Measurements from ENCODE around the gene CDK14. TPM values are rescaled to one million over a fixed set of nuclear protein-coding genes. Genes with fewer than 3 reads are reported as not detected.

CDK14 gene
- total RNA-seq (2014; rRNA removed; shearing (Covaris generic); ENCODE audit: low replicate concordance) = 7.5 and 13.2 TPM in 2 replicates

GRCh38 chr7:90595801-90596670 lies at the start of gene CDK14:
TSS of gene CDK14 (plus strand) at chr7:90596321. CDS start at chr7:90596628, 307 bp downstream.
- Histone ChIP-seq H3K27me3 (no peaks in the 10 kb centered on the region), H3K36me3 (no peaks in the 10 kb centered on the region), H3K9me3 (no peaks in the 10 kb centered on the region), H3K4me3 (peak within 1 kb of the TSS; percentile 68)
- peak; percentile 75 for DNase-seq

- Histone ChIP-seq H3K4me3 (no peak overlapping the region), H3K27me3 (no peaks in the 10 kb centered on the region), H3K36me3 (no peaks in the 10 kb centered on the region), H3K9me3 (no peaks in the 10 kb centered on the region)
- DNase-seq = no peak
These were observed 45.1 kb upstream of the CDK14 start for GRCh38 chr7:90551036-90551435.

- H3K4me3 ChIP-seq = no peak overlapping the region
These were observed 43.6 kb upstream of the CDK14 start for GRCh38 chr7:90552521-90552920.

GRCh38 chr7:90560730-90561129 lies 35.4 kb upstream of the CDK14 start:
- no peak for DNase-seq

More at GRCh38 chr7:90552521-90552920, 43.6 kb upstream of the CDK14 start:
- Histone ChIP-seq H3K9me3 (no peaks in the 10 kb centered on the region), H3K36me3 (no peaks in the 10 kb centered on the region), H3K27me3 (no peaks in the 10 kb centered on the region)
- no peak for DNase-seq

GRCh38 chr7:90563286-90563685 lies 32.8 kb upstream of the CDK14 start:
- H3K4me3 ChIP-seq = no peak overlapping the region
- DNase-seq = no peak
- no peaks in the 10 kb centered on the region for H3K9me3 ChIP-seq
- no peaks in the 10 kb centered on the region for H3K36me3 ChIP-seq
- H3K27me3 ChIP-seq = no peaks in the 10 kb centered on the region

More at GRCh38 chr7:90560730-90561129, 35.4 kb upstream of the CDK14 start:
- H3K9me3 ChIP-seq = no peaks in the 10 kb centered on the region
- no peaks in the 10 kb centered on the region for H3K27me3 ChIP-seq
- no peaks in the 10 kb centered on the region for H3K36me3 ChIP-seq
- H3K4me3 ChIP-seq = no peak overlapping the region

GRCh38 chr7:90564455-90564854 lies 31.7 kb upstream of the CDK14 start:
- no peak for DNase-seq

GRCh38 chr7:90568213-90568612 lies 27.9 kb upstream of the CDK14 start:
- H3K9me3 ChIP-seq = no peaks in the 10 kb centered on the region
- H3K36me3 ChIP-seq = no peaks in the 10 kb centered on the region
- H3K4me3 ChIP-seq = no peak overlapping the region
- H3K27me3 ChIP-seq = no peaks in the 10 kb centered on the region
- DNase-seq = no peak

More at GRCh38 chr7:90564455-90564854, 31.7 kb upstream of the CDK14 start:
- Histone ChIP-seq H3K4me3 (no peak overlapping the region), H3K27me3 (no peaks in the 10 kb centered on the region), H3K9me3 (no peaks in the 10 kb centered on the region), H3K36me3 (no peaks in the 10 kb centered on the region)

GRCh38 chr7:90569368-90569767 lies 26.8 kb upstream of the CDK14 start:
- DNase-seq = no peak
- H3K9me3 ChIP-seq = no peaks in the 10 kb centered on the region
- no peak overlapping the region for H3K4me3 ChIP-seq
- H3K27me3 ChIP-seq = no peaks in the 10 kb centered on the region
- no peaks in the 10 kb centered on the region for H3K36me3 ChIP-seq

- no peak for DNase-seq
- H3K4me3 ChIP-seq = no peak overlapping the region
- H3K9me3 ChIP-seq = no peaks in the 10 kb centered on the region
- no peaks in the 10 kb centered on the region for H3K27me3 ChIP-seq
- no peaks in the 10 kb centered on the region for H3K36me3 ChIP-seq
These were observed 25.7 kb upstream of the CDK14 start for GRCh38 chr7:90570373-90570959.

- Histone ChIP-seq H3K4me3 (no peak overlapping the region), H3K9me3 (no peaks in the 10 kb centered on the region), H3K27me3 (no peaks in the 10 kb centered on the region), H3K36me3 (no peaks in the 10 kb centered on the region)
- no peak for DNase-seq
These were observed 21.8 kb upstream of the CDK14 start for GRCh38 chr7:90574146-90574819.

- Histone ChIP-seq H3K4me3 (no peak overlapping the region), H3K9me3 (no peaks in the 10 kb centered on the region), H3K27me3 (no peaks in the 10 kb centered on the region), H3K36me3 (no peaks in the 10 kb centered on the region)
- no peak for DNase-seq
These were observed 21.3 kb upstream of the CDK14 start for GRCh38 chr7:90574820-90575187.

GRCh38 chr7:90579181-90579688 lies 16.9 kb upstream of the CDK14 start:
- Histone ChIP-seq H3K27me3 (no peaks in the 10 kb centered on the region), H3K36me3 (no peaks in the 10 kb centered on the region), H3K4me3 (no peak overlapping the region), H3K9me3 (no peaks in the 10 kb centered on the region)
- no peak for DNase-seq

- H3K36me3 ChIP-seq = no peaks in the 10 kb centered on the region
- no peak for DNase-seq
- no peak overlapping the region for H3K4me3 ChIP-seq
These were observed 16.1 kb upstream of the CDK14 start for GRCh38 chr7:90580051-90580450.

GRCh38 chr7:90582164-90582563 lies 14.0 kb upstream of the CDK14 start:
- no peak overlapping the region for H3K4me3 ChIP-seq
- H3K27me3 ChIP-seq = no peaks in the 10 kb centered on the region
- H3K36me3 ChIP-seq = no peaks in the 10 kb centered on the region
- H3K9me3 ChIP-seq = no peaks in the 10 kb centered on the region
- no peak for DNase-seq

More at GRCh38 chr7:90580051-90580450, 16.1 kb upstream of the CDK14 start:
- Histone ChIP-seq H3K9me3 (no peaks in the 10 kb centered on the region), H3K27me3 (no peaks in the 10 kb centered on the region)

GRCh38 chr7:90584378-90584777 lies 11.7 kb upstream of the CDK14 start:
- Histone ChIP-seq H3K27me3 (no peaks in the 10 kb centered on the region), H3K36me3 (no peaks in the 10 kb centered on the region), H3K9me3 (no peaks in the 10 kb centered on the region), H3K4me3 (no peak overlapping the region)
- DNase-seq = no peak

- no peak for DNase-seq
- Histone ChIP-seq H3K27me3 (no peaks in the 10 kb centered on the region), H3K9me3 (no peaks in the 10 kb centered on the region), H3K4me3 (no peak overlapping the region), H3K36me3 (no peaks in the 10 kb centered on the region)
These were observed 10.0 kb upstream of the CDK14 start for GRCh38 chr7:90586091-90586490.

GRCh38 chr7:90587766-90588165 lies 8.4 kb upstream of the CDK14 start:
- Histone ChIP-seq H3K9me3 (no peaks in the 10 kb centered on the region), H3K4me3 (no peak overlapping the region), H3K27me3 (no peaks in the 10 kb centered on the region), H3K36me3 (no peaks in the 10 kb centered on the region)
- DNase-seq = no peak
